ENCODE results near the gene PTPN2. TPM values are rescaled to one million over a fixed set of nuclear protein-coding genes. Genes with fewer than 3 reads are reported as not detected.

Gene PTPN2
- polyA plus RNA-seq, 6 donors from 2014 or later, result 84.6 to 112 (median 99.1) TPM

- Mint-ChIP-seq H3K27ac (peak overlapping the region in 2 of 6 donors; percentile 2 to 85), H3K4me1 (peaks cover 37 to 46% (median 43%) of the 10 kb centered on the region in 3 donors)
- DNase-seq, result no peak
Observed at GRCh38 chr18:12843420-12844350, 40.4 kb downstream of the PTPN2 start.

GRCh38 chr18:12842459-12843380 is 41.3 kb downstream of the PTPN2 start:
- Mint-ChIP-seq H3K9me3 (no peaks in the 10 kb centered on the region), H3K27ac (peak overlapping the region in 5 of 6 donors; percentile 2 to 85 (median 61)), H3K4me1 (peaks cover 42 to 53% (median 51%) of the 10 kb centered on the region in 3 donors), H3K36me3 (no peaks in the 10 kb centered on the region), H3K27me3 (no peaks in the 10 kb centered on the region), H3K4me3 (no peak overlapping the region)
- ATAC-seq (ENCODE audit: low read depth in 2 of 2) (no peak), DNase-seq (no peak)

More at GRCh38 chr18:12843420-12844350, 40.4 kb downstream of the PTPN2 start:
- Mint-ChIP-seq H3K27me3 (no peaks in the 10 kb centered on the region), H3K4me3 (no peak overlapping the region), H3K36me3 (no peaks in the 10 kb centered on the region), H3K9me3 (no peaks in the 10 kb centered on the region)
- no peak for ATAC-seq (ENCODE audit: low read depth in 2 of 2)

GRCh38 chr18:12841070-12841469 is 43.0 kb downstream of the PTPN2 start:
- H3K4me1 Mint-ChIP-seq, result peaks cover 42 to 54% (median 51%) of the 10 kb centered on the region in 3 donors
- no peaks in the 10 kb centered on the region for H3K27me3 Mint-ChIP-seq
- no peak for DNase-seq
- ATAC-seq (ENCODE audit: low read depth in 2 of 2), result no peak
- no peaks in the 10 kb centered on the region for H3K36me3 Mint-ChIP-seq
- peak overlapping the region; percentile 17 to 91 (median 67) for H3K27ac Mint-ChIP-seq
- peak overlapping the region in 1 of 8 donors; percentile 32 for H3K4me3 Mint-ChIP-seq
- H3K9me3 Mint-ChIP-seq, result no peaks in the 10 kb centered on the region

GRCh38 chr18:12840382-12840781 is 43.7 kb downstream of the PTPN2 start:
- H3K27me3 Mint-ChIP-seq, result no peaks in the 10 kb centered on the region
- peaks cover 42 to 55% (median 53%) of the 10 kb centered on the region in 3 donors for H3K4me1 Mint-ChIP-seq
- no peaks in the 10 kb centered on the region for H3K36me3 Mint-ChIP-seq
- DNase-seq (no peak), ATAC-seq (ENCODE audit: low read depth in 2 of 2) (no peak)
- peak overlapping the region; percentile 55 to 89 (median 70) for H3K27ac Mint-ChIP-seq
- H3K4me3 Mint-ChIP-seq, result peak overlapping the region in 4 of 8 donors; percentile 36 to 69 (median 64)
- H3K9me3 Mint-ChIP-seq, result no peaks in the 10 kb centered on the region

DNA sequence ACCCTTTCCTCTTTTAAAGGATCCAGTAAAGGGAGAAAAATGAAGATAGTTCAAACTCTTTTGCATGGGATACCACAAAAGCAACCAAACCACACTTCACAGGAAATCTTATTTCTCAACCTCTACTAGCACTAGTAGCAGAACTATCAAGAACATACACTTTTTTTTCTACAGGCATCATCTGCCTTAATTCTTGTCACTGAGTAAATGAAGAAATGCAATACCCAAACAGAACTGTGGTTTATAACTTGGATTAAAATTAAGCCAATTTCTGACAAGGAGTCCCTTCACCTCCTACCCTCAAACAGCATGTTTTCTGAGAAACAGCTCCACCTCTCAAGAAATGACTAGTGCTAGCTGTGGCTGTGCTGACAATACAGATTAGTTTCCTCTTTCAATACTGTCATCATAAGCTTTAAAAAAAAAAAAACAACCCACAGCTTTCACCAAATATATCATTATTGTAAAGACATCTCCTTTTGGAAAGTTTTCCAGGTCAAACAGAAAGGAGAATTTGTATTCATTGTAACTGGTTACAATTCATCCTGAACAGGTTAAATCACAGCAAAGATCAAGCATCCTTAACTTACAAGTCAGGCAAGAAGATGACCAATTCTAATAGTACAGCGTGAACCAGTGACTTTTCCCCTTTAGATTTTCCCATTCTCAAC is 44.4 kb downstream of the PTPN2 start:
- no peaks in the 10 kb centered on the region for H3K36me3 Mint-ChIP-seq
- H3K9me3 Mint-ChIP-seq, result no peaks in the 10 kb centered on the region
- peak; percentile 71 to 73 for ATAC-seq (ENCODE audit: low read depth in 2 of 2)
- peak overlapping the region; percentile 32 to 70 (median 64) for H3K4me3 Mint-ChIP-seq
- H3K4me1 Mint-ChIP-seq, result peaks cover 37 to 50% (median 47%) of the 10 kb centered on the region in 3 donors
- DNase-seq, result peak; percentile 40
- H3K27ac Mint-ChIP-seq, result peak overlapping the region; percentile 49 to 89 (median 70)
- no peaks in the 10 kb centered on the region for H3K27me3 Mint-ChIP-seq

- H3K27me3 Mint-ChIP-seq, result no peaks in the 10 kb centered on the region
Observed at GRCh38 chr18:12839057-12839525, 44.9 kb downstream of the PTPN2 start.

DNA sequence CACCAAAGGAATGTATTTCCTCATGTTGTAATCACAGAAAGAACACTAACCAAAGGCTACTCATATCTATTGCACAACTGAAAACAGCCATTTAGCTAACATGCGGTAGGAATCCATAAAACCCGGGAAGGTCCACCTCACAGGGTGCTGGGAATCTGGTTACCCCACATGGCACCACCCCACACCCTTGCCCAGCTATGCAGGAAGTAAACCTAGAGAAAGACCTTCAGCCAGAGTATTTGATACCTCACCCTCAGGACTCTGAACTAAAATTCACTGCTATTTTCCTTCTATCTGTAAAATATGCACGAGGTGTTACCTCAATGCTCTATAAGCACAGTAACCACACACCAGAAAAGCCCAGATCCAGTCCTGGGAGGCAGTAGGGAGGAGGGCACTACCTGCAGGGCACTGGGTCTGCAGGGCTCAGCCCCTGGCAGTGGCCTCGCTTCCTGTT is 45.8 kb downstream of the PTPN2 start:
- H3K27ac Mint-ChIP-seq, result peak overlapping the region in 4 of 6 donors; percentile 35 to 87 (median 66)
- H3K36me3 Mint-ChIP-seq, result peaks cover 6 to 8% of the 10 kb centered on the region in 2 donors
- peak overlapping the region; percentile 34 to 82 (median 64) for H3K4me3 Mint-ChIP-seq
- DNase-seq (no peak), ATAC-seq (ENCODE audit: low read depth in 2 of 2) (no peak)
- no peaks in the 10 kb centered on the region for H3K27me3 Mint-ChIP-seq
- no peaks in the 10 kb centered on the region for H3K9me3 Mint-ChIP-seq
- peaks cover 33 to 43% (median 41%) of the 10 kb centered on the region in 3 donors for H3K4me1 Mint-ChIP-seq

More at GRCh38 chr18:12839057-12839525, 44.9 kb downstream of the PTPN2 start:
- Mint-ChIP-seq H3K36me3 (no peaks in the 10 kb centered on the region), H3K4me1 (peaks cover 33 to 45% (median 41%) of the 10 kb centered on the region in 3 donors), H3K9me3 (no peaks in the 10 kb centered on the region), H3K27ac (peak overlapping the region; percentile 49 to 89 (median 70)), H3K4me3 (peak overlapping the region; percentile 32 to 70 (median 64))
- ATAC-seq (ENCODE audit: low read depth in 2 of 2), result peak; percentile 89 to 92
- peak; percentile 61 for DNase-seq

DNA sequence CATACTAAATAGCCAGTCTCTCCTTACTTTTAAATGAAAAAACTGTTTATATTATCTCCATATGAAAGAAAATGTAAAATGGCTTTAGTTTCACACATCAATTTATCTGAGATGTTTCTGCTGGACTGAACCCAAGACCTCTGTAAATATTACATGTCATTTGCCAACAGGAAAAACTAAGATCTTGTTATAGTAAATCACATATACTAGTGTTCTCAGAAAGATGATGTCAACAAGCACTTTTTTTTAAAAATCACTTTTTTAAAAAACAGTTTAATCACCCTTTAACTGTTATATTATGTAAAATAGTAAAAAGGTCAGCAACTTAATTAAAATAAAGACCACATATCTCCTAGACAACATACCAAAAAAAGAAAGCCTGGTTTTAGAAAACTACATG is 46.3 kb downstream of the PTPN2 start:
- peak overlapping the region in 1 of 6 donors; percentile 47 for H3K27ac Mint-ChIP-seq

DNA sequence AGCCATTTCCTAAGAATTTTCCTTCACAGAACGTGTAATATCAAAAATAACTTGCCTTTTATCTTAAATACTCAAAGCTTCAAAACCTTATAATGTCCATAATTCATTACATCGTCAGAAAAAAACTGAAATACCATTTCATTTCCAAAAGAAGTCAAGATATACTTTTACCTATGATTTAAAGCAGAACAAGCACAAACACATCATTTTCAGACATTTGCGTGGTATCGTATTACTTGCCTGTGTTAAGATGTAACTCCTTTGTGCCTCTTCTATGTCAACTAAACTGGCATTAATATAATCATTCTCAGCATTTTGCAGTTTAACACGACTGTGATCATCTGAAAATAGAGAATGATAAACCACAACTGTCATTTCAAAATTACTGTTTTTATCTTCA is 47.5 kb downstream of the PTPN2 start:
- Mint-ChIP-seq H3K27me3 (no peaks in the 10 kb centered on the region), H3K9me3 (no peaks in the 10 kb centered on the region), H3K27ac (no peak overlapping the region), H3K4me3 (no peak overlapping the region), H3K4me1 (peaks cover 30 to 43% (median 37%) of the 10 kb centered on the region in 3 donors), H3K36me3 (peaks cover 7 to 11% of the 10 kb centered on the region in 2 donors)
- ATAC-seq (ENCODE audit: low read depth in 2 of 2) (no peak), DNase-seq (no peak)

More for the DNA sequence above, 46.3 kb downstream of the PTPN2 start:
- Mint-ChIP-seq H3K4me1 (peaks cover 32 to 43% (median 43%) of the 10 kb centered on the region in 3 donors), H3K4me3 (peak overlapping the region in 4 of 8 donors; percentile 63 to 77 (median 68)), H3K36me3 (peaks cover 7 to 11% of the 10 kb centered on the region in 2 donors), H3K9me3 (no peaks in the 10 kb centered on the region), H3K27me3 (no peaks in the 10 kb centered on the region)
- no peak for ATAC-seq (ENCODE audit: low read depth in 2 of 2)
- DNase-seq, result no peak

DNA sequence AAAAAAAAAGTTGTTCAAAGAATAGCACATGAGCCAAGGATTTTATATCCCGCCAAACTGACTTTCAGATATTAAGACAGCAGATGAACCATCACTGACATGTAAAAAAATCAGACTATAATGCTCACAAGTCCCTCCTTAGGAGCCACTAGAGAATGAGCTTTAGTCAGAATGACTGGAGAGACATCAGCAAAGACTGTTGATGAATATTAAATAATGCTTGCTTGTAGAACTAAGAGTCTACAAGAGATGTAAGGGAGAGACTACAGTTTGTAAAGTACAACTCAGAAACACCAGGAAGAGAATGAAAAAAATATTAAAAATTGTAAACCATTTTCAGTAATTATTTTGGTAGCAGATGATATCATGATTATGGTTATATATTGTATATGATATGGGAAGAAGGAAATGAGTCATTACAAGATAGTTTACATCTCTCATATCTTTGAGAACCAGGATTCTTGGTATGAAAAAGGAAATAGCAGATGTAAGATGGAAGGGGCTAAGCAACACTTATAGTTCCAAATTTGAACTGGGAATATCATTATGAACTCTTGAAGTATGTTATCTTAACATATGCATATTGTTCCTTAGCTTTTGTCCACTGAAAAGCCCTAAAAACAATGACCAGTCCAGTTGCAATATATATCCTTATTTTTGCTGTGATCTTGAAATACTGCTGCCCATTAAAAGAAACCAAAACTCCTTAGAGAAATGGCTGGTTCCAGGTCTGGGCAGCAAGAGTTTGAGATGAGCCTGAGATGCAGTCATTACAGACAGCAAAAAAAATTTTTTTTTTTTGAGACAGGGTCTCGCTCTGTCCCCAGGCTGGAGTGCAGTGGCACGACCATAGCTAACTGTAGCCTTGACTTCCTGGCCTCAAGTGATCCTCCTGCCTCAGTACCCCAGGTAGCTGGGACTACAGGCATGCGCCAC is 55.7 kb downstream of the PTPN2 start:
- Mint-ChIP-seq H3K27ac (peak overlapping the region in 3 of 6 donors; percentile 6 to 60 (median 36)), H3K4me3 (no peak overlapping the region), H3K27me3 (no peaks in the 10 kb centered on the region), H3K9me3 (peaks cover 0 to 12% (median 5%) of the 10 kb centered on the region in 7 donors), H3K4me1 (peaks cover 0 to 3% (median 3%) of the 10 kb centered on the region in 3 donors), H3K36me3 (peaks cover 27 to 28% of the 10 kb centered on the region in 2 donors)
- DNase-seq (no peak), ATAC-seq (ENCODE audit: low read depth in 2 of 2) (no peak)

DNA sequence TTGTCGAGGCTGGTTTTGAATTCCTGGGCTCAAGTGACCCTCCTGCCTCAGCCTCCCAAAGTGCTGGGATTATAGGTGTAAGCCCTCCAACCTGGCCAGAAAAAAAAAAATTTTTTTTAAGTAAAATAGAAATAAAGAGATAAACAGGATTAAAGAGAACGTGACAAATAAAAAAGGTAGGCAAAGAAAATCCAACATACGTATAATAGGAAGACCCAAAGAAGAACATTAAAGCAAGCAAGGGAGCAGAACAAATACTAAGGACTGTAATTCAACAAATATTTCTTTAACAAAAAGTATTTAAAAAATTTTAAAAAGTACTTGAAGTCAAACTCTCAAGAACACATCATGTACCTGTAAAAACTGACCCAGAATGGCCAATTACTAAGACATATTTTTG is 56.4 kb downstream of the PTPN2 start:
- Mint-ChIP-seq H3K27me3 (no peaks in the 10 kb centered on the region), H3K36me3 (peaks cover 21 to 28% of the 10 kb centered on the region in 2 donors)

More for the DNA sequence above, 56.4 kb downstream of the PTPN2 start:
- ATAC-seq (ENCODE audit: low read depth in 2 of 2) (no peak), DNase-seq (no peak)
- Mint-ChIP-seq H3K4me3 (no peak overlapping the region), H3K27ac (no peak overlapping the region), H3K9me3 (peaks cover 0 to 12% (median 5%) of the 10 kb centered on the region in 7 donors), H3K4me1 (no peaks in the 10 kb centered on the region)
